ENCODE data around the gene TPGS1. TPM values are rescaled to one million over a fixed set of nuclear protein-coding genes. Genes with fewer than 3 reads are reported as not detected.

TPGS1 gene
- total RNA-seq, 3 donors from 2014 or later, result 77.7 to 98.9 (median 77.7) TPM

- TF ChIP-seq POLR2AphosphoS5 (IDR thresholded peaks at IDR 0.05) (peak in 2 of 3 donors; percentile 44 to 60), POLR2A (IDR thresholded peaks at IDR 0.05) (no peak)
- TF ChIP-seq, protein P1, sequence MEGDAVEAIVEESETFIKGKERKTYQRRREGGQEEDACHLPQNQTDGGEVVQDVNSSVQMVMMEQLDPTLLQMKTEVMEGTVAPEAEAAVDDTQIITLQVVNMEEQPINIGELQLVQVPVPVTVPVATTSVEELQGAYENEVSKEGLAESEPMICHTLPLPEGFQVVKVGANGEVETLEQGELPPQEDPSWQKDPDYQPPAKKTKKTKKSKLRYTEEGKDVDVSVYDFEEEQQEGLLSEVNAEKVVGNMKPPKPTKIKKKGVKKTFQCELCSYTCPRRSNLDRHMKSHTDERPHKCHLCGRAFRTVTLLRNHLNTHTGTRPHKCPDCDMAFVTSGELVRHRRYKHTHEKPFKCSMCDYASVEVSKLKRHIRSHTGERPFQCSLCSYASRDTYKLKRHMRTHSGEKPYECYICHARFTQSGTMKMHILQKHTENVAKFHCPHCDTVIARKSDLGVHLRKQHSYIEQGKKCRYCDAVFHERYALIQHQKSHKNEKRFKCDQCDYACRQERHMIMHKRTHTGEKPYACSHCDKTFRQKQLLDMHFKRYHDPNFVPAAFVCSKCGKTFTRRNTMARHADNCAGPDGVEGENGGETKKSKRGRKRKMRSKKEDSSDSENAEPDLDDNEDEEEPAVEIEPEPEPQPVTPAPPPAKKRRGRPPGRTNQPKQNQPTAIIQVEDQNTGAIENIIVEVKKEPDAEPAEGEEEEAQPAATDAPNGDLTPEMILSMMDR (IDR thresholded peaks at IDR 0.05), result no peak
- DNase-seq (ENCODE audit: low spot score in 2 of 2), result peak; percentile 79
- intact Hi-C loops (cut with DNase I; ENCODE audit: low total_unique reads), result no loop called here
Measured at GRCh38 chr19:531009-531752, 23.9 kb downstream of the TPGS1 start.

DNA sequence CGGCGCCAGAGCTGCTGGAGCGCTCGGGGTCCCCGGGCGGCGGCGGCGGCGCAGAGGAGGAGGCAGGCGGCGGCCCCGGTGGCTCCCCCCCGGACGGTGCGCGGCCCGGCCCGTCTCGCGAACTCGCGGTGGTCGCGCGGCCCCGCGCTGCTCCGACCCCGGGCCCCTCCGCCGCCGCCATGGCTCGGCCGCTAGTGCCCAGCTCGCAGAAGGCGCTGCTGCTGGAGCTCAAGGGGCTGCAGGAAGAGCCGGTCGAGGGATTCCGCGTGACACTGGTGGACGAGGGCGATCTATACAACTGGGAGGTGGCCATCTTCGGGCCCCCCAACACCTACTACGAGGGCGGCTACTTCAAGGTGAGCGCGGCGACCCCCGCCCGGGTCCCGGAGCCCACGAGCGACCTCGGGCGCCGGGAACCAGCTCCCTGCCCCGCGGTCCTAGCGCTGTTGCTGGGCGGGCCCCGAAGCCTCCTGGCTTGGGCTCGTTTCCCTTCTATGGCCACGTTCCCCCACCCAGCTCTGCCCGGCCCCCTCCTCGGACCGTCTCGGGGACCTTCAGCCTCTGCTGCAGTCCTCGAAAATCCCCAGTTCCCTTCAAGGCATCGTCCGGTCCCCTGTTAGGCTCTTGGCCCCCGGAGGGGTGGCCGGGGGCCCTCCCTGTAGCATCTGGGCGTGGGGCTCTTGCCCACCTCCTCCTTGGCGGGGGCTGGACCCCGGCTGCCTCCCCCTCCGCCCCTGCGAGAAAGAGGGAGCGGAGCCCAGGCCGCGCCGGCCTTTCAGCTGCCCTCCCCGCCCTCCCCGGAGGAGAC is 24.7 kb downstream of the TPGS1 start, which contains the start of gene CDC34:
Gene CDC34, plus strand, starts transcription at position 8 of the 808 bp plus-strand sequence. Its CDS starts 172 bp downstream, at position 180.
- Histone ChIP-seq H3K27me3 (no peaks in the 10 kb centered on the region), H3K4me1 (peaks cover 8 to 20% of the 10 kb centered on the region in 2 donors), H3K4me3 (peak within 1 kb of the TSS; percentile 94 to 98 (median 98)), H3K9me3 (no peaks in the 10 kb centered on the region), H3K36me3 (no peaks in the 10 kb centered on the region), H3K27ac (peak within 1 kb of the TSS; percentile 93 to 99)
- intact Hi-C loops (cut with DNase I; ENCODE audit: low total_unique reads), result no loop called here
- TF ChIP-seq, protein P1 (IDR thresholded peaks at IDR 0.05), result no peak
- TF ChIP-seq POLR2A (IDR thresholded peaks at IDR 0.05), result no peak
- no peak for TF ChIP-seq POLR2AphosphoS5 (IDR thresholded peaks at IDR 0.05)
- DNase-seq (ENCODE audit: low spot score in 2 of 2), result no peak

More at GRCh38 chr19:531009-531752, 23.9 kb downstream of the TPGS1 start:
- Histone ChIP-seq H3K4me1 (peaks cover 8 to 20% of the 10 kb centered on the region in 2 donors), H3K4me3 (peak overlapping the region; percentile 94 to 98 (median 98)), H3K9me3 (no peaks in the 10 kb centered on the region), H3K27me3 (peaks cover 0 to 6% of the 10 kb centered on the region in 2 donors), H3K27ac (peak overlapping the region; percentile 93 to 99), H3K36me3 (no peaks in the 10 kb centered on the region)

DNA sequence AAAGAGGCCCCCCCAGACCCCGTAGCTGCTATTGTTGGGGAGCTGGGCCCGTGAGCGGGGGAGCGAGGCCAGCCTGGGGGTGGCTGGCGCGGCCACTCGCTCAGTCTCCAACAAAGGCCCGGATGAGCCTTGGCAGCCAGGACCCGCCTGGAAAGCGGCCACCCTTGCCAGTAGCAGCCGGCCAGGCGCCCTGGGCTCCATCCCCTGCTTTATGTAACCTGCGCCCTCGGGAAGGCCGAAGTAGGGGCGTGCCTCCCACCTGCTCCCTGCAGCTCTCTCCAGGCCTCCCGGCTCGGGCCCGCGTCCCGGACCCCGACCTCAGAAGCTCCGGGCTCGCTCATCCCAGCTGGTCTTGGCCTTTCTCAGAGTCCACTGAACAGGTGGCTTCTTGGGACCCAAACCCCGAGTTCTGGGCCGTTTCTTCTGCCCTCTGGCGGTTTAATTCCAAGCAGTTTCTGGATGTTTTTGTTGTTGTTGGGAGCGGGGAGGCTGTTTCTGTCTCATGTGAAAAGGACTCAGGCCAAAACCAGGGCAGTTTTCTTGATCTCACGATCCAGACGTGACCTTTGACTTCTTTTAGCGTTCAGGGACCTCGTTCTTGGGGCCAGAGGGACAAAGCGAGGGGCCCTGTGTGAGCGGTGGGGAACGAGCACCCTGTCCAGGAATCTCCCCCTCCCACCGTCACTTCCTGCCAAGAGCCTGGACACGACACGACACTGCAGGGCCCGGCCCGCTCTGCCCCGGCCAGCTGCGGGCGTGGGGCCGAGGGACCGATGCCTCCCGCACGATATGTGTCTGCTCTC is 25.5 kb downstream of the TPGS1 start:
- peak; percentile 54 to 70 for DNase-seq (ENCODE audit: low spot score in 2 of 2)
- Histone ChIP-seq H3K36me3 (no peaks in the 10 kb centered on the region), H3K27ac (peak overlapping the region; percentile 84 to 99), H3K4me1 (peaks cover 8 to 20% of the 10 kb centered on the region in 2 donors), H3K27me3 (no peaks in the 10 kb centered on the region), H3K4me3 (peak overlapping the region; percentile 94 to 98 (median 98)), H3K9me3 (no peaks in the 10 kb centered on the region)
- TF ChIP-seq, protein P1 (IDR thresholded peaks at IDR 0.05), result peak in 1 of 3 donors; percentile 44
- TF ChIP-seq POLR2AphosphoS5 (IDR thresholded peaks at IDR 0.05), result peak in 1 of 3 donors; percentile 8
- no peak for TF ChIP-seq POLR2A (IDR thresholded peaks at IDR 0.05)
- intact Hi-C loops (cut with DNase I; ENCODE audit: low total_unique reads), result no loop called here

- peaks cover 8 to 20% of the 10 kb centered on the region in 2 donors for H3K4me1 ChIP-seq
- no peaks in the 10 kb centered on the region for H3K9me3 ChIP-seq
- no peaks in the 10 kb centered on the region for H3K36me3 ChIP-seq
- no peaks in the 10 kb centered on the region for H3K27me3 ChIP-seq
- H3K4me3 ChIP-seq, result peak overlapping the region; percentile 94 to 98 (median 98)
- intact Hi-C loops (cut with DNase I; ENCODE audit: low total_unique reads), result no loop called here
- no peak for DNase-seq (ENCODE audit: low spot score in 2 of 2)
- no peak for TF ChIP-seq POLR2A (IDR thresholded peaks at IDR 0.05)
- TF ChIP-seq, protein P1 (IDR thresholded peaks at IDR 0.05), result no peak
- TF ChIP-seq POLR2AphosphoS5 (IDR thresholded peaks at IDR 0.05), result no peak
- peak overlapping the region; percentile 84 to 99 for H3K27ac ChIP-seq
Measured at GRCh38 chr19:533364-534058, 26.2 kb downstream of the TPGS1 start.

Data from breast epithelium (tissue), 4 donors.